ENCODE data around the gene ZNF446. TPM values are rescaled to one million over a fixed set of nuclear protein-coding genes. Genes with fewer than 3 reads are reported as not detected.

ZNF446 gene
- total RNA-seq, result 8.0 and 9.4 TPM in 2 replicates

GRCh38 chr19:58475714-58476497, at the start of gene ZNF446:
Gene ZNF446, plus strand, starts transcription at chr19:58476352. Its CDS starts 867 bp downstream, at chr19:58477219.

GRCh38 chr19:58439576-58440554, 36.3 kb upstream of the ZNF446 start, which contains the start of gene ZNF132:
Gene ZNF132, minus strand, starts transcription at chr19:58440153. Its CDS starts 332 bp downstream, at chr19:58439821.

GRCh38 chr19:58451358-58452101, 24.6 kb upstream of the ZNF446 start, which contains the start of gene ZNF324B:
Gene ZNF324B, plus strand, starts transcription at chr19:58451622. Its CDS starts 2,080 bp downstream, at chr19:58453702.

GRCh38 chr19:58466760-58467589, 9.2 kb upstream of the ZNF446 start, which contains the start of gene ZNF324:
Gene ZNF324, plus strand, starts transcription at chr19:58467080. Its CDS starts 2,106 bp downstream, at chr19:58469186.

GRCh38 chr19:58511353-58512208, 35.4 kb downstream of the ZNF446 start, which contains the start of gene SLC27A5:
Gene SLC27A5, minus strand, starts transcription at chr19:58511992. Its CDS starts 37 bp downstream, at chr19:58511955.

GRCh38 chr19:58519355-58520256, 43.5 kb downstream of the ZNF446 start, which contains the start of gene ZBTB45:
Gene ZBTB45, minus strand, starts transcription at chr19:58519810. Its CDS starts 2,137 bp downstream, at chr19:58517673.

Other genes with a start within 250 kb of the ZNF446 start
- gene ZNF544, start 247.4 kb upstream of the ZNF446 start, total RNA-seq, result 37.2 and 43.0 TPM in 2 replicates
- 3.7 and 4.2 TPM in 2 replicates for gene ZNF8, start 197.4 kb upstream of the ZNF446 start, total RNA-seq
- 52.1 and 56.0 TPM in 2 replicates for gene ERVK3-1, start 171.0 kb upstream of the ZNF446 start, total RNA-seq
- 1.6 and 1.8 TPM in 2 replicates for gene ZSCAN22, start 149.4 kb upstream of the ZNF446 start, total RNA-seq
- 56.7 and 57.5 TPM in 2 replicates for gene A1BG, start 122.9 kb upstream of the ZNF446 start, total RNA-seq
- under 0.01 and 0.74 TPM in 2 replicates for gene ZNF497, start 113.6 kb upstream of the ZNF446 start, total RNA-seq
- 0.89 and 2.4 TPM in 2 replicates for gene ZNF837, start 95.3 kb upstream of the ZNF446 start, total RNA-seq
- 2,682 and 2,963 TPM in 2 replicates for gene RPS5, start 89.1 kb upstream of the ZNF446 start, total RNA-seq
- not detected in 2 replicates for gene RNF225, start 80.7 kb upstream of the ZNF446 start, total RNA-seq
- gene ZNF584, start 67.7 kb upstream of the ZNF446 start, total RNA-seq, result 8.2 and 13.1 TPM in 2 replicates
- 2.1 and 3.0 TPM in 2 replicates for gene ZNF132, start 36.2 kb upstream of the ZNF446 start, total RNA-seq
- gene ZNF324B, start 24.7 kb upstream of the ZNF446 start, total RNA-seq, result 5.5 and 6.2 TPM in 2 replicates
- 7.7 and 9.1 TPM in 2 replicates for gene ZNF324, start 9.3 kb upstream of the ZNF446 start, total RNA-seq
- 15.2 and 18.3 TPM in 2 replicates for gene SLC27A5, start 35.6 kb downstream of the ZNF446 start, total RNA-seq
- gene ZBTB45, start 43.5 kb downstream of the ZNF446 start, total RNA-seq, result 12.8 and 14.4 TPM in 2 replicates
- 474 and 516 TPM in 2 replicates for gene TRIM28, start 67.7 kb downstream of the ZNF446 start, total RNA-seq
- gene CHMP2A, start 78.8 kb downstream of the ZNF446 start, total RNA-seq, result 120 and 121 TPM in 2 replicates
- 27.2 and 47.9 TPM in 2 replicates for gene UBE2M, start 82.3 kb downstream of the ZNF446 start, total RNA-seq
- 6.1 and 6.2 TPM in 2 replicates for gene MZF1, start 97.0 kb downstream of the ZNF446 start, total RNA-seq